ENCODE data around the gene NUDT19. TPM values are rescaled to one million over a fixed set of nuclear protein-coding genes. Genes with fewer than 3 reads are reported as not detected.

NUDT19 gene
- total RNA-seq, 2 donors from 2014 or later, result 16.6 to 17.1 TPM

GRCh38 chr19:32748497-32748896, 56.9 kb downstream of the NUDT19 start:
- no peak for ATAC-seq
- intact Hi-C loops (cut with DNase I, micrococcal nuclease), result no loop called here
- no peak for DNase-seq

- DNase-seq (no peak), ATAC-seq (no peak)
- intact Hi-C loops (cut with DNase I, micrococcal nuclease), result no loop called here
These were observed 57.3 kb downstream of the NUDT19 start for GRCh38 chr19:32748948-32749347.

- DNase-seq (no peak), ATAC-seq (no peak)
- intact Hi-C loops (cut with DNase I, micrococcal nuclease), result no loop called here
These were observed 57.7 kb downstream of the NUDT19 start for GRCh38 chr19:32749361-32749760.

- ATAC-seq (no peak), DNase-seq (no peak)
- intact Hi-C loops (cut with DNase I, micrococcal nuclease), result no loop called here
These were observed 58.9 kb downstream of the NUDT19 start for GRCh38 chr19:32750441-32751055.

GRCh38 chr19:32751066-32751465, 59.4 kb downstream of the NUDT19 start:
- intact Hi-C loops (cut with DNase I, micrococcal nuclease), result no loop called here
- ATAC-seq, result no peak
- DNase-seq, result no peak

- DNase-seq, result no peak
- intact Hi-C loops (cut with DNase I, micrococcal nuclease), result no loop called here
- no peak for ATAC-seq
These were observed 65.6 kb downstream of the NUDT19 start for GRCh38 chr19:32757189-32757588.

Other genes with a start within 250 kb of the NUDT19 start
- 10 to 100 TPM; 55.7 to 62.0 TPM for gene PDCD5, start 110.6 kb upstream of the NUDT19 start, total RNA-seq
- gene ANKRD27, start 16.6 kb upstream of the NUDT19 start, total RNA-seq, result 10 to 100 TPM; 35.7 to 38.2 TPM
- gene RGS9BP, start 16.0 kb upstream of the NUDT19 start, total RNA-seq, result under 1 TPM; 0.09 to 0.11 TPM
- gene TDRD12, start 27.9 kb downstream of the NUDT19 start, total RNA-seq, result under 1 TPM; 0.06 TPM
- under 1 TPM; 0.31 to 0.73 TPM for gene SLC7A9, start 177.9 kb downstream of the NUDT19 start, total RNA-seq